Measurements from ENCODE around the gene MTCL1.

GRCh38 chr18:8706791-8707555, 1.6 kb downstream of the MTCL1 start:
- TF ChIP-seq CTCF (conservative IDR thresholded peaks at IDR 0.05; ENCODE audit: low read length): no peak
- TF ChIP-seq EZH2phosphoT487 (IDR thresholded peaks at IDR 0.05; ENCODE audit: borderline replicate concordance): no peak

Measured in Loucy (cell line).